HepG2 (cell line): ENCODE data around the gene NOS2. TPM values are rescaled to one million over a fixed set of nuclear protein-coding genes. Genes with fewer than 3 reads are reported as not detected.

Source experiments
- ATAC-seq: fragments of 200-7000 bp; cut with Tn5 transposase; 3 replicates; pipeline ENCODE4 v1.9.1; 2020; ENCODE audit warnings: mild to moderate bottlenecking, moderate library complexity
- BruUV-seq: library from RNA; stranded (reverse); fragments of 400-500 nt; replicated peaks from 2 replicates; lab custom pipeline; 2021; lab: Mats Ljungman, UMichigan
- CTCF ChIA-PET: fragments of 300-600 bp; formaldehyde crosslinking; extraction: SDS; loops from one replicate; lab custom pipeline; 2021; ENCODE audit warnings: low total read pairs, inconsistent platforms, low intra/inter-chr PET ratio; lab: Yijun Ruan, JAX
- POLR2A ChIA-PET: fragments of 350-600 bp; sonication (Branson Sonifier 250); formaldehyde crosslinking; loops from one replicate; lab custom pipeline; 2020; ENCODE audit warnings: antibody characterized with exemption, inconsistent platforms; lab: Yijun Ruan, JAX
- DNase-seq: peaks from one replicate; pipeline ENCODE4 v3.0.0-alpha.2; 2015; ENCODE audit warnings: low spot score
- FAIRE-seq: peaks from 3 replicates; lab custom pipeline; 2011; peaks lifted over from hg19 to GRCh38; lab: Jason Lieb, UNC
- H2AFZ ChIP-seq: one replicate; pipeline ENCODE4 v1.6.1; 2011; ENCODE audit warnings: low read length, inconsistent platforms
- H3K27ac ChIP-seq: fragments of 300-600 bp; 3 replicates; pipeline ENCODE4 v1.8.0; 2011; ENCODE audit warnings: mixed run types, mild to moderate bottlenecking, mixed read lengths, low read length, inconsistent platforms; ENCODE audit not compliant: insufficient read depth; ENCODE audit errors: extremely low read length
- H3K27me3 ChIP-seq, 2 experiments: fragments of 200-600 bp in 1 of 2; 2 replicates in 1 of 2; 3 replicates in 1 of 2; pipeline versions ENCODE4 v1.6.0 to v1.8.0; 2011; ENCODE audit warnings: low read length in 2 of 2, mild to moderate bottlenecking in 2 of 2, moderate library complexity in 2 of 2, inconsistent platforms in 1 of 2; ENCODE audit not compliant: insufficient read depth in 2 of 2, control insufficient read depth in 1 of 2
- H3K36me3 ChIP-seq, 2 experiments: fragments of 200-600 bp in 1 of 2; replicated peaks in 1 of 2; 2 replicates in 1 of 2; 3 replicates in 1 of 2; pipeline versions ENCODE4 v1.5.1 to v1.8.0; 2011; ENCODE audit warnings: low read length in 2 of 2, inconsistent platforms in 1 of 2; ENCODE audit not compliant: insufficient read depth in 2 of 2, control insufficient read depth in 1 of 2
- H3K4me1 ChIP-seq: 2 replicates; pipeline ENCODE4 v1.5.1; 2012; ENCODE audit warnings: low read length, inconsistent platforms; ENCODE audit not compliant: insufficient read depth
- H3K4me2 ChIP-seq: 2 replicates; pipeline ENCODE4 v1.6.0; 2011; ENCODE audit warnings: low read depth, low read length, inconsistent platforms
- H3K4me3 ChIP-seq, 3 experiments: fragments of 200-600 bp in 1 of 3; sonication (generic), shearing (Covaris generic) in 1 of 3; replicated peaks in 1 of 3; 2 replicates each; pipeline ENCODE4 v1.5.1; 2011 to 2016; ENCODE audit warnings: low read length in 3 of 3, inconsistent platforms in 2 of 3, low read depth in 2 of 3, mild to moderate bottlenecking in 2 of 3, control low read depth in 1 of 3, mixed read lengths in 1 of 3; ENCODE audit not compliant: insufficient read depth in 1 of 3
- H3K79me2 ChIP-seq: one replicate; pipeline ENCODE4 v1.6.1; 2011; ENCODE audit warnings: low read length, inconsistent platforms; ENCODE audit not compliant: insufficient read depth
- H3K9ac ChIP-seq: 2 replicates; pipeline ENCODE4 v1.6.0; 2011; ENCODE audit warnings: mild to moderate bottlenecking, low read depth, low read length, inconsistent platforms; ENCODE audit not compliant: insufficient read depth
- H3K9me3 ChIP-seq: 2 replicates; pipeline ENCODE4 v1.5.1; 2012; ENCODE audit warnings: mild to moderate bottlenecking, low read length
- H4K20me1 ChIP-seq: 2 replicates; pipeline ENCODE4 v1.6.0; 2011; ENCODE audit warnings: inconsistent platforms, mild to moderate bottlenecking, low read length, moderate library complexity; ENCODE audit not compliant: insufficient read depth
- CERS6 ChIP-seq: sonication (generic); formaldehyde crosslinking; IDR thresholded peaks from 2 replicates; pipeline ENCODE4 v1.5.0; 2020; ENCODE audit warnings: missing genetic modification reagents
- GLI4 ChIP-seq: sonication (generic); formaldehyde crosslinking; IDR thresholded peaks from 2 replicates; pipeline ENCODE4 v1.5.1; 2020; ENCODE audit warnings: missing genetic modification reagents, mild to moderate bottlenecking, moderate library complexity, borderline replicate concordance
- HINFP ChIP-seq: sonication (generic); formaldehyde crosslinking; IDR thresholded peaks from 2 replicates; pipeline ENCODE4 v1.4.0; 2020; ENCODE audit warnings: low read depth, mild to moderate bottlenecking, missing genetic modification reagents
- HOMEZ ChIP-seq: IDR thresholded peaks from 2 replicates; pipeline ENCODE4 v1.6.1; 2016; ENCODE audit warnings: low read depth
- KDM1A ChIP-seq: IDR thresholded peaks from 2 replicates; pipeline ENCODE4 v1.6.1; 2016; ENCODE audit warnings: missing compliant biosample characterization
- LCORL ChIP-seq, 2 experiments: fragments of 450-650 bp in 1 of 2; sonication (generic) in 1 of 2; formaldehyde crosslinking in 1 of 2; IDR thresholded peaks; 2 replicates each; pipeline versions ENCODE4 v1.5.0 to v1.6.1; 2017 to 2020; ENCODE audit warnings: antibody characterized with exemption in 1 of 2, missing genetic modification reagents in 1 of 2
- MED8 ChIP-seq: sonication (generic); formaldehyde crosslinking; IDR thresholded peaks from 2 replicates; pipeline ENCODE4 v1.8.1; 2023; ENCODE audit warnings: mild to moderate bottlenecking, missing genetic modification reagents; ENCODE audit not compliant: insufficient replicate concordance
- TFDP2 ChIP-seq: sonication (generic); formaldehyde crosslinking; IDR thresholded peaks from 2 replicates; pipeline ENCODE4 v1.4.0; 2020; ENCODE audit warnings: missing genetic modification reagents
- TFE3 ChIP-seq: IDR thresholded peaks from 2 replicates; pipeline ENCODE4 v1.6.1; 2016
- TRAFD1 ChIP-seq: sonication (generic); formaldehyde crosslinking; IDR thresholded peaks from 2 replicates; pipeline ENCODE4 v1.5.1; 2020; ENCODE audit warnings: missing genetic modification reagents, mild to moderate bottlenecking, borderline replicate concordance
- ZIK1 ChIP-seq: sonication (generic); formaldehyde crosslinking; IDR thresholded peaks from 2 replicates; pipeline ENCODE4 v1.5.0; 2020; ENCODE audit warnings: mild to moderate bottlenecking, low read depth, missing genetic modification reagents, borderline replicate concordance
- ZNF121 ChIP-seq: sonication (generic); formaldehyde crosslinking; IDR thresholded peaks from 2 replicates; pipeline ENCODE4 v1.5.0; 2020; ENCODE audit warnings: mild to moderate bottlenecking, missing genetic modification reagents
- ZNF510 ChIP-seq: sonication (generic); formaldehyde crosslinking; IDR thresholded peaks from 2 replicates; pipeline ENCODE4 v1.4.0; 2020; ENCODE audit warnings: low read depth, mild to moderate bottlenecking, missing genetic modification reagents
- ZNF747 ChIP-seq: sonication (generic); formaldehyde crosslinking; IDR thresholded peaks from 2 replicates; pipeline ENCODE4 v1.8.1; 2023; ENCODE audit warnings: missing genetic modification reagents, mild to moderate bottlenecking, borderline replicate concordance
- WGBS: methylation state at CpG from one replicate; pipeline ENCODE4 v1.1.6; 2017; ENCODE audit warnings: low lambda C conversion rate; 5-methylcytosine and 5-hydroxymethylcytosine counted together
- in situ Hi-C: cut with HindIII; loops from 2 replicates; pipeline ENCODE4 v1.10.0; 2017; ENCODE audit warnings: low pct_unique_long_range_greater_than_20kb; ENCODE audit not compliant: extremely low pct_ligation_motif_present
- intact Hi-C: fragments of 100-400 bp; cut with micrococcal nuclease; formaldehyde crosslinking; loops from one replicate; pipeline ENCODE4 v1.10.0; 2022; ENCODE audit not compliant: unreplicated experiment
- polyA plus RNA-seq, 8 experiments: library from polyadenylated mRNA; depleted of rRNA in 3 of 8; stranded (reverse) in 7 of 8; unstranded in 1 of 8; fragments of >200 nt; fragmentation: Illumina TruSeq in 4 of 8; extraction: Trizol in 4 of 8; gene quantifications; 2 replicates each; pipeline versions ENCODE4 v1.2.1 to v1.2.3, GENCODE V29; 2011 to 2016; ENCODE audit warnings: low read depth in 4 of 8, missing spikeins in 1 of 8, mixed read lengths in 1 of 8; ENCODE audit not compliant: insufficient read depth in 1 of 8
- total RNA-seq, 5 experiments: library from RNA; depleted of rRNA; stranded (reverse); fragments of >200 nt; fragmentation: Illumina TruSeq; extraction: Trizol; gene quantifications; 2 replicates each; pipeline ENCODE4 v1.2.3, GENCODE V29; 2016; ENCODE audit warnings: low read depth in 1 of 5

NOS2 gene
- total and polyA plus RNA-seq, 2 of the 13 experiments (the other 11 are each of a cell fraction or from before 2014, with no cell fraction given), result 0.02 TPM; not detected in 1

- no peak overlapping the region for H3K27ac ChIP-seq
- H3K9me3 ChIP-seq, result no peaks in the 10 kb centered on the region
- H3K4me2 ChIP-seq, result no peak overlapping the region
- H3K4me3 ChIP-seq, result no peak overlapping the region
- DNase-seq (no peak), FAIRE-seq (no peak), ATAC-seq (no peak)
- H3K36me3 ChIP-seq, result no peaks in the 10 kb centered on the region
- no TSS peak for BruUV-seq
- intact Hi-C loops, result no loop called here
- 30% methylated on average over 5 of the region's 11 CpGs for WGBS
- no peaks in the 10 kb centered on the region for H4K20me1 ChIP-seq
- in situ Hi-C loops, result no loop called here
- ChIA-PET CTCF (no interaction called here), POLR2A (no interaction called here)
- no peaks in the 10 kb centered on the region for H3K4me1 ChIP-seq
- H3K9ac ChIP-seq, result no peak overlapping the region
- H3K27me3 ChIP-seq, result 0 out of 5 replicates have a peak, but pooled peaks cover 0 to 7% of the 10 kb centered on the region in 2 experiments
- no peak overlapping the region for H2AFZ ChIP-seq
- no peaks in the 10 kb centered on the region for H3K79me2 ChIP-seq
- TF ChIP-seq MED8 (CRISPR knock-in tag) (no peak), TRAFD1 (CRISPR knock-in tag) (no peak), TFE3 (CRISPR knock-in tag) (no peak), CERS6 (CRISPR knock-in tag) (no peak), GLI4 (CRISPR knock-in tag) (no peak), ZNF510 (CRISPR knock-in tag) (no peak), TFDP2 (no peak), HINFP (no peak), ZNF747 (CRISPR knock-in tag) (no peak), LCORL (IDR thresholded peaks at IDR 0.05) (no peak), LCORL (CRISPR knock-in tag; IDR thresholded peaks at IDR 0.05) (no peak), ZNF121 (CRISPR knock-in tag) (no peak), KDM1A (CRISPR knock-in tag) (no peak), ZIK1 (CRISPR knock-in tag) (no peak), HOMEZ (CRISPR knock-in tag) (no peak)
Measured at GRCh38 chr17:27768858-27769410, 31.4 kb downstream of the NOS2 start.
